ENCODE data around the gene BOD1. TPM values are rescaled to one million over a fixed set of nuclear protein-coding genes. Genes with fewer than 3 reads are reported as not detected.

BOD1 gene
- total and polyA plus RNA-seq, 9 of the 15 experiments (the other 6 are each of a cell fraction or from before 2014, with no cell fraction given): 10.1 to 31.6 (median 22.6) TPM

DNA sequence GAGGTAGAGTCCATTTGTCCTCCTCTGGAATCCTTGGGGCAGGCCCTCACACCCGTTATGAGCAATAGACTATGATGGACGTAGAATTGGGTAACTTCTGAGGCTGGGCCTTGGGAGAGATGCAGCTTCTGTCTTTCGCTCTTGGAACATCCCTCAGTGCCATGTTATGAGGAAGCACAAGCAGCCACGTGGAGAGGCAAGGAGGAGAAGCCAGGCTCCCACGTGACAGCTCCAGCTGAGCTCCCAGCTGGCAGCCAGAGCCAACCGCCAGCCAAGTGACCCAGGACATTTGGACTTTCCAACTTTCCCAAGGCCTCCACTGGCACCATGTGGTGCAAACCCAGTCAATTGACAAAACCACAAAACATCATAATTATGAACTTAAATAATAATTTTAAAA is 43.0 kb upstream of the BOD1 start:
- Histone ChIP-seq H3K79me2 (ENCODE audit: control insufficient read depth, insufficient read depth, low read length) (no peaks in the 10 kb centered on the region), H3K36me3 (ENCODE audit: control insufficient read depth, insufficient read depth, low read length) (no peaks in the 10 kb centered on the region), H3K4me2 (ENCODE audit: insufficient read depth, low read length) (no peak overlapping the region), H3K4me3 (no peak overlapping the region), H2AFZ (ENCODE audit: low read depth, low read length) (no peak overlapping the region), H3K9ac (ENCODE audit: insufficient read depth in 1 of 2, low read depth in 2 of 2, low read length in 2 of 2) (no peak overlapping the region), H3K4me1 (replicated peaks in 1 of 2; ENCODE audit: control insufficient read depth in 2 of 2, insufficient read depth in 2 of 2, low read length in 2 of 2) (no peaks in the 10 kb centered on the region; a peak in 1 of 5 replicates), H4K20me1 (replicated peaks; ENCODE audit: control insufficient read depth, insufficient read depth, low read length) (no peaks in the 10 kb centered on the region), H3K27ac (ENCODE audit: extremely low read depth, low read depth, low read length) (no peak overlapping the region), H3K27me3 (ENCODE audit: control insufficient read depth in 2 of 2, insufficient read depth in 2 of 2, low read length in 2 of 2) (no peaks in the 10 kb centered on the region), H3K9me3 (replicated peaks; ENCODE audit: control insufficient read depth, insufficient read depth, low read depth, low read length) (peaks cover 2% of the 10 kb centered on the region; the same call in 1 of the 2 replicates), H3K9me1 (ENCODE audit: control insufficient read depth, insufficient read depth, low read length) (no peaks in the 10 kb centered on the region)
- intact Hi-C loops (cut with micrococcal nuclease) (no loop called here), in situ Hi-C loops (cut with MboI) (no loop called here)
- DNase-seq (ENCODE audit: extremely low read depth in 1 of 4, low spot score in 3 of 4) (no peak), ATAC-seq (no peak), FAIRE-seq (no peak)
- ChIA-PET POLR2A (interaction anchor here (0.6 kb wide), 1 partner anchor 11 kb away, joined by 3 read pairs; no protein-coding TSS in a partner anchor), CTCF (ENCODE audit: low intra/inter-chr PET ratio) (no interaction called here)
- 35% methylated on average over 6 of the region's 6 CpGs for WGBS (ENCODE audit: insufficient coverage, low coverage, missing lambda C conversion rate)
- TF ChIP-seq, protein P1, sequence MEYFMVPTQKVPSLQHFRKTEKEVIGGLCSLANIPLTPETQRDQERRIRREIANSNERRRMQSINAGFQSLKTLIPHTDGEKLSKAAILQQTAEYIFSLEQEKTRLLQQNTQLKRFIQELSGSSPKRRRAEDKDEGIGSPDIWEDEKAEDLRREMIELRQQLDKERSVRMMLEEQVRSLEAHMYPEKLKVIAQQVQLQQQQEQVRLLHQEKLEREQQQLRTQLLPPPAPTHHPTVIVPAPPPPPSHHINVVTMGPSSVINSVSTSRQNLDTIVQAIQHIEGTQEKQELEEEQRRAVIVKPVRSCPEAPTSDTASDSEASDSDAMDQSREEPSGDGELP (CRISPR knock-in tag; IDR thresholded peaks at IDR 0.05; ENCODE audit: borderline replicate concordance): peak; percentile 26; the same call in 1 of the 2 replicates
- TF ChIP-seq YY1 (IDR thresholded peaks at IDR 0.05; ENCODE audit: borderline replicate concordance in 1 of 3, control insufficient read depth in 1 of 3, extremely low read depth in 1 of 3, insufficient read depth in 3 of 3, insufficient read length in 1 of 3, insufficient replicate concordance in 2 of 3, low read depth in 1 of 3, low read length in 2 of 3) (peak in 1 of 3 experiments; percentile 21), ZBTB8A (IDR thresholded peaks at IDR 0.05; ENCODE audit: partially characterized antibody) (no peak), ZNF354B (CRISPR knock-in tag; IDR thresholded peaks at IDR 0.05) (no peak), ZNF668 (CRISPR knock-in tag; IDR thresholded peaks at IDR 0.05) (no peak), HDAC1 (IDR thresholded peaks at IDR 0.05) (no peak), ZNF561 (CRISPR knock-in tag; conservative IDR thresholded peaks at IDR 0.05) (no peak), IFI16 (CRISPR knock-in tag; IDR thresholded peaks at IDR 0.05) (no peak)
- TF ChIP-seq, protein P2, sequence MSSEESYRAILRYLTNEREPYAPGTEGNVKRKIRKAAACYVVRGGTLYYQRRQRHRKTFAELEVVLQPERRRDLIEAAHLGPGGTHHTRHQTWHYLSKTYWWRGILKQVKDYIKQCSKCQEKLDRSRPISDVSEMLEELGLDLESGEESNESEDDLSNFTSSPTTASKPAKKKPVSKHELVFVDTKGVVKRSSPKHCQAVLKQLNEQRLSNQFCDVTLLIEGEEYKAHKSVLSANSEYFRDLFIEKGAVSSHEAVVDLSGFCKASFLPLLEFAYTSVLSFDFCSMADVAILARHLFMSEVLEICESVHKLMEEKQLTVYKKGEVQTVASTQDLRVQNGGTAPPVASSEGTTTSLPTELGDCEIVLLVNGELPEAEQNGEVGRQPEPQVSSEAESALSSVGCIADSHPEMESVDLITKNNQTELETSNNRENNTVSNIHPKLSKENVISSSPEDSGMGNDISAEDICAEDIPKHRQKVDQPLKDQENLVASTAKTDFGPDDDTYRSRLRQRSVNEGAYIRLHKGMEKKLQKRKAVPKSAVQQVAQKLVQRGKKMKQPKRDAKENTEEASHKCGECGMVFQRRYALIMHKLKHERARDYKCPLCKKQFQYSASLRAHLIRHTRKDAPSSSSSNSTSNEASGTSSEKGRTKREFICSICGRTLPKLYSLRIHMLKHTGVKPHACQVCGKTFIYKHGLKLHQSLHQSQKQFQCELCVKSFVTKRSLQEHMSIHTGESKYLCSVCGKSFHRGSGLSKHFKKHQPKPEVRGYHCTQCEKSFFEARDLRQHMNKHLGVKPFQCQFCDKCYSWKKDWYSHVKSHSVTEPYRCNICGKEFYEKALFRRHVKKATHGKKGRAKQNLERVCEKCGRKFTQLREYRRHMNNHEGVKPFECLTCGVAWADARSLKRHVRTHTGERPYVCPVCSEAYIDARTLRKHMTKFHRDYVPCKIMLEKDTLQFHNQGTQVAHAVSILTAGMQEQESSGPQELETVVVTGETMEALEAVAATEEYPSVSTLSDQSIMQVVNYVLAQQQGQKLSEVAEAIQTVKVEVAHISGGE (CRISPR knock-in tag; IDR thresholded peaks at IDR 0.05): no peak
- no TSS peak for BruUV-seq (replicated peaks)

Measured in K562 (cell line).